Uterus (tissue), 2 donors: ENCODE results near the gene POU2AF3.

ENCODE experiments used
- POLR2A ChIP-seq, 2 donors: fragments of 450-650 bp; IDR thresholded peaks; one replicate each; pipeline ENCODE4 v1.6.1; 2016; ENCODE audit warnings: antibody characterized with exemption in 2 of 2, mild to moderate bottlenecking in 1 of 2, moderate library complexity in 1 of 2
- TF ChIP-seq, protein P1 (sequence below), 4 experiments: fragments of 200-600 bp in 2 of 4; fragments of 450-650 bp in 2 of 4; sonication (generic) in 2 of 4; IDR thresholded peaks; one replicate each; pipeline ENCODE4 v1.5.1; 2016 to 2019; ENCODE audit warnings: antibody characterized with exemption in 4 of 4, mild to moderate bottlenecking in 2 of 4, moderate library complexity in 1 of 4

- TF ChIP-seq, protein P1, sequence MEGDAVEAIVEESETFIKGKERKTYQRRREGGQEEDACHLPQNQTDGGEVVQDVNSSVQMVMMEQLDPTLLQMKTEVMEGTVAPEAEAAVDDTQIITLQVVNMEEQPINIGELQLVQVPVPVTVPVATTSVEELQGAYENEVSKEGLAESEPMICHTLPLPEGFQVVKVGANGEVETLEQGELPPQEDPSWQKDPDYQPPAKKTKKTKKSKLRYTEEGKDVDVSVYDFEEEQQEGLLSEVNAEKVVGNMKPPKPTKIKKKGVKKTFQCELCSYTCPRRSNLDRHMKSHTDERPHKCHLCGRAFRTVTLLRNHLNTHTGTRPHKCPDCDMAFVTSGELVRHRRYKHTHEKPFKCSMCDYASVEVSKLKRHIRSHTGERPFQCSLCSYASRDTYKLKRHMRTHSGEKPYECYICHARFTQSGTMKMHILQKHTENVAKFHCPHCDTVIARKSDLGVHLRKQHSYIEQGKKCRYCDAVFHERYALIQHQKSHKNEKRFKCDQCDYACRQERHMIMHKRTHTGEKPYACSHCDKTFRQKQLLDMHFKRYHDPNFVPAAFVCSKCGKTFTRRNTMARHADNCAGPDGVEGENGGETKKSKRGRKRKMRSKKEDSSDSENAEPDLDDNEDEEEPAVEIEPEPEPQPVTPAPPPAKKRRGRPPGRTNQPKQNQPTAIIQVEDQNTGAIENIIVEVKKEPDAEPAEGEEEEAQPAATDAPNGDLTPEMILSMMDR (IDR thresholded peaks at IDR 0.05) = no peak
- no peak for TF ChIP-seq POLR2A (IDR thresholded peaks at IDR 0.05)
Measured at GRCh38 chr11:111339758-111340388, 41.5 kb downstream of the POU2AF3 start.
